HG03558 (cell line): ENCODE results near the gene SORCS2.

Experiments used
- ATAC-seq: cut with Tn5 transposase; IDR thresholded peaks from one replicate; pipeline ENCODE4 v1.9.1; 2021; ENCODE audit warnings: moderate number of reproducible peaks; ENCODE audit not compliant: unreplicated experiment; ENCODE audit errors: extremely low read depth

SORCS2 gene

DNA sequence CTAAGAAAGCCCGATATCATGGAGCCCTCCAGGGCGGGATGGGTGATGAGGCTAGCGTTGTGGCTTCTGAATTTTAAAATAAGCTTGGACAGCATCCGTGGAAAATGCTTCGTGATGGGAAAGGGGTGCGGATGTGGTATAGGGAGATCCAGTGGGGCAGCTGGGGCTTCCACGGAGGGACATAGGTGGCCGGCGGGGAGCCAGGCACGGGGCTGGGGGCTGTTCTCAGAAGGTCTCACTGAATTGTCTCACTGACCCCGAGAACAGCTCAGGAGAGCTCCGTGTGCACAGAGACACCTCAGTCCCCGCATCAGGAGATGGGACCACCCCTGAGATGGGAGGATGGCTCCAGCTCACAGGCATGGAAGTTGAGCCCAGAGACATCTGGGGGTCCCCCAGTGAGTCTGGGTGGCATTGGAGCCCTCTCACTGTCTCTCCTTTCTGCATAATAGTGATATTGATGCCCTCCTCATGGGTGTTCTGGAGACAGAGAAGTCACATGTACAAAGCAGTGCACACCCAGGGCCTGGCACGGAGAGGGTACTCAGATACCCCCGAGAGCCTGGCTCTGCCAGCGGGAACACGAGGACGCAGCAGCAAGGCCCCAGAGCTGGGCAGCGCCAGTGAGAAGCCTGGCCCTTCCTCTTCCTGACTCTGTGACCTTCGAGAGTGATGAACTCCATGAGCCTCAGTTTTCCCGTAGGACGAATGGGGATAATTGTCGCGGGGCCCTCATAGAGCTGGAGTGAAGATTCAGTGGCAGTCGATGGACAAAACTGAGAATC, 313.0 kb downstream of the SORCS2 start:
- no peak for ATAC-seq

GRCh38 chr4:7506119-7506518, 313.8 kb downstream of the SORCS2 start:
- ATAC-seq = no peak

DNA sequence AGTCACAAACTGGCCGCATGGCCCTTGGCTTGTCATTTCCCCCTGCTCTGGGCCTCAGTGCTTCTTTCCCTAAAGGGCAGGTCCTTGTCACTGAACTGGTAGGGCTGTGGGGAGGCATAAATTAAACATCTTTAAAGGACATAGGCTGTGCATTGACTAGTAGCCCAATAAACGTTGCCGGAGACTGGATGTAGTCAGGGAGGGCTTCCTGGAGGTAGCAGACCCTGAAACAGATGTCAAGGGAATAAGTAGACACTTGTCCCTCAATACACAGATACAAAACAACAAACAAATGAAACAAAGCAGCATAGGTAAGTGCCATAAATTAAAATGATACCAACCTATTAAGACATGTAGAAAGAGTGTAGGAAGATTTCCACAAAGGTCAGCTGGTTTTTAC, 314.2 kb downstream of the SORCS2 start:
- ATAC-seq = no peak

DNA sequence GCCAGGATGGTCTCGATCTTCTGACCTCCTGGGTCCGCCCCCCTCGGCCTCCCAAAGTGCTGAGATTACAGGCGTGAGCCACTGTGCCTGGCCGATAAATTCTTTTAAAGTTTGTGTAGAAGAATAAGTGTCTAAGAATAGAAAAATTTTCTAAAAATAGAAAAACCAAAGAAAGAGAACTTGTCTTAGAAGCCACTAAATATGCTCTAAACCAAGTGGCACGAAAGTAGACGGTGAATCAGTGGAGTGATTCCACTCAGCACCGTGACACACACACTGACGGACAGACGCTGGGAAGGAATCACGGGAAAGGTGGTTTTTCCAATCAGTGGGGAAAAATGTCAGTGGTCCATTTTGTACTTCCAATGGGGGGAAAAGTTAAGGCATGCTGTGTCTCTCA, 315.0 kb downstream of the SORCS2 start:
- no peak for ATAC-seq

DNA sequence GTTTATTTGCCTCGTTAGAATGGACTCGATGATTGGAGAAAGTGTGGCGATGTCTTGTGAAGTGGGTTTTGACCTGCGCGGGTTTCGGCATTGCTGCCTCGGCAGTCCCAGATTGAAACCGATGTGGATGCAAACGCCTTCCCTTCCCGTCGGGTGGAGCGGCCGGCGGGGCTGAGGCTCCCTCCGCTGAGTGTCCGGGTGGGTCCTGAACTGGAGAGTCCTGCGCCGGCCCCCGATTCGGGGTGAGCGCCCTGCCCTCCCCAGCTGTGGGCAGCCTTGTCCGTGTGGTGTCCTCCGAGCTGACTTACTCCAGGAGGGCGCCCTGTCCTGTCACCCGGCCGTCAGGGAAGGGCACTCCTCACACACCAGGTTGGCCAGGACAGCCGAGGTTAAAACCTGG, 317.7 kb downstream of the SORCS2 start:
- no peak for ATAC-seq

- ATAC-seq = no peak
Measured at GRCh38 chr4:7510538-7510937, 318.2 kb downstream of the SORCS2 start.

DNA sequence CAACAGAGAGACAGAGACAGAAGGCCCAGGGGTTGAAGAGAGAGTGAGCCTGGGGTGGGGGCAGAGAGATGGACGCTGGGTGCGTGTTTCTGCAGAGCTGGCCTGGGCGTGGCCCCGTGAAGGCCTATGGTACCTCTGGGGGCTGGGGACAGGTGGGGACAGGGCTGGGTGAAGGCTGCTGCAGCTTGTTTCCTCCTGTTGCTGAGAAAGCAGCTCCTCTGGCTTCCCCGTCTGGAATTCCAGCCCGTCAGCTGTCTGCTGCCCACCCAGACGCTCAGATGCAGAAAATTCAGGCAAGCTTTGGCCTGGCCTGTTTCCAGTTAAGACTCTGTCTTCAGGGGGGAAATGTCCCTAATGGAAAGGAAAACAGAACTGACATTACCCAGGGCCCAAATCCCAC, 319.2 kb downstream of the SORCS2 start:
- ATAC-seq = no peak

DNA sequence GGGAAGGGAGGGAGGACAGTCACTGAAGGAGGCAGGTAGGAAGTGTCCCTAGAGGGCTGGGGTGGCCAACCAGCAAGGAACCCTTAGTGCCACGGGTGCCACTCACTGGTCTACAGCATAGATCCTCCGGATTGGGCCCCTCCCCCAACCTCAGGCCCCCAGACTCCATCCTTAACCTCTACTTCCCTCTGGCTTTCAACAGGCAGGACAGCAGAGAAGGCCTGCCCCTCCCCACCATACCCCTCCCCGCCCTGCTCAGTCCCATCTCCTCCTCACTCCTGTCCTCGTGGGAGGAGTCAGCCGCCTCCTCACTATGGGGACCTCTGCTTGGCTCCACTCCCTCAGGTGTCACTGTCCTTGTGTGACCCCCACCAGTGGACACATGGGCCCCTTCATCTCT, 320.1 kb downstream of the SORCS2 start:
- ATAC-seq = no peak

GRCh38 chr4:7512946-7513345, 320.6 kb downstream of the SORCS2 start:
- no peak for ATAC-seq

- ATAC-seq = no peak
Measured at GRCh38 chr4:7513671-7514070, 321.3 kb downstream of the SORCS2 start.

DNA sequence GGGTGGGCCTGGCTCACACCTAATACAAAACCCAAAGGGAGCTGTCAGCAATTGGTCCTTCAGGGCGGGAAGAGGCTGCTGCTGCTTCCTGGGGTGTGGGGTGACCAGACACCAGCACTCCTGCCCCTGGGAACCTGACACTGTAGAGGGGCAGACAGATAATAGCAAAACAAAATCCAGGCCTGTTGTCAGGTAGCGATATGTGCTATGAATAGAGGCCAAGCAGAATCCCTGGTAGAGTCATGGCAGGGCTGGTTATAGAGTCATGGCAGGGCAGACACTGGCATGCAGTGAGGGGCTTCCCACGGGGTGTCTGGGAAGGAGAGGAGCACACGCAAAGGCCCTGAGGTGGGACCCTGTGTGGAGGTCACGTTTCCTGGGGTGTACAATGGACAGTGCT, 321.9 kb downstream of the SORCS2 start:
- no peak for ATAC-seq

DNA sequence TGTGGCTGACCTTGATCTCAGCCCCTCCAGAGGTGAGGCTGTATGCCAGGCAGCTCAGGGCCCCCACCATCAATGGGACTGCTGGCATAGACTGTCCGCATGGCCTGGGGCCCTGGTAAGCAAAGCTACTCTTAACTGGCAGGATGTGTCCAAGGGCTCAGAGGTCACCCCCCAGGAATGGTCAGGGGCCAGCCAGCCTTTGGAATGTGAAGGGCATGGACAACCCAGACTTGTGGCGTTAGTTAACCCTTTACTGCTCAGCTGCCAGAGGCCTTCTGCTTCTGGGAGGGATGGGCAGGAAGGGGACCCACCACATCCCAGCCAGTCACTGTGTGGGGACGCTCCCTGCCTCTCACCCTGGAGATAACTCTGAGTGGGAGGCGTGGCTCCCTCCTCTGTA, 322.5 kb downstream of the SORCS2 start:
- ATAC-seq = no peak

DNA sequence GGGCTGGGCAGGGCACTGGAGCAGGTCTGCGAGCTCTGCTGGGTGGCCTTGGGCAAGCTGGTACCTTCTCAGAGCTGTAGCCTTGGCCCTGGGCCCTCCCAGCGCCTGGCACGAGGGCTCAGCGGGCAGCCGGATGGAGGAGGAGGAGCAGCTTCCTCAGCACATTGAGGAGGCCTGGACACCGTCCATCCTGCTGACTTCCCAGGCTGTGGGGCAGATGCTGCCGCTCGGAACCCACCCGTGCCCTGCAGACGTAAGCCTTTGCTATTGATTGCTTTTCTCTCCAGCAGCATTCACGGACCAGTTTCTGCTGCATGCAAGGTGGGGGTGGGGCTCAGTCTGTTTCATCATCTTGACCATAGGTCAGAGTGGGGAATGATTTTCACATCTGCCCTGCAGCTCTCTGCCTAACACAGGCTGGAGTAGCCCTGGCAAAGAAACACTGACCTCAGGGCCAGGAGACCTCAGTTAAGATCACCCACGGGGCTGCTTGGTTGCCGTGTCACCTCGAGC, 323.1 kb downstream of the SORCS2 start:
- no peak for ATAC-seq

- no peak for ATAC-seq
Measured at GRCh38 chr4:7516096-7516772, 323.9 kb downstream of the SORCS2 start.

- ATAC-seq = no peak
Measured at GRCh38 chr4:7516773-7517144, 324.4 kb downstream of the SORCS2 start.

- ATAC-seq = no peak
Measured at GRCh38 chr4:7518871-7519637, 326.7 kb downstream of the SORCS2 start.

DNA sequence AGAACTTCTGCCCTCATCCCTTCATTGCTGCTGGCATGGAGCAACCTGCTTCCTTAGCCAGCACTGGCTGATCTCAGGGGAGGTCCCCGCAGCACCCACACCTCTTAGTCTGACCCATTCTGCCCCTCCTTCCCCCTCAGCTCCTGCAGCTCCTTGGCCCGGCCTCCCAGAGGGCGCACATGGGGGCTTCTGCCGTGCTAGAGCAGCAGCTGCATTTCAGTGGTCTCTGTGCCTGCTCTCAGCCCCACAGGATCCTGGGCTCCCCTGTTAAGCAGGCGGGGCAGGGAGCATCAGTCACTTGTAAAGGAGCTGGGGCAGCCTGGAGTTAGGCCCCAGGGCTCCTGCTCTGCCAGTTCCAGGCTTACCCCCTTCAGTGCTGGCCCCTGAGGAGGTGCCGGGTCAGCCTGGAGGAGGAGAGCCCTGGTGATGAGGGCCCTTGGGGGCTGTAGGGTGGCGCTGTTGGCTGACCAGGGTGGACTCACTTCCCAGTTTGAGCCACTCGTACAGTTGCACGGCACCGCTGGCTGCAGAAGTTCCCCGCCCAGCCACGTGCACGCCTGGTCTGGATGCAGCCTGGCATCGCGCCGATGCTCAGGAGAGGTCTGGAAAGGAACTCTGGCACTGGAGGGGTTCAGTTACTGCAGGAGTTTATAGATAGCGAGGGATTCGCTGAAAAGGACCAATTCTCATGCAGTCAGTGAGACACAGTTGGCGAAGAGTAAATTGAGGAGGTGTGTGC, 327.5 kb downstream of the SORCS2 start:
- no peak for ATAC-seq

GRCh38 chr4:7521666-7522065, 329.3 kb downstream of the SORCS2 start:
- ATAC-seq = no peak

- ATAC-seq = no peak
Measured at GRCh38 chr4:7522452-7523220, 330.3 kb downstream of the SORCS2 start.

- no peak for ATAC-seq
Measured at GRCh38 chr4:7523526-7523925, 331.2 kb downstream of the SORCS2 start.
